Testis (tissue), 2 donors: Measurements from ENCODE around the gene GPR15LG.

Experiments
- CTCF ChIP-seq, 3 experiments: fragments of 450-650 bp in 2 of 3; fragments of 200-600 bp in 1 of 3; sonication (generic) in 1 of 3; IDR thresholded peaks; one replicate each; pipeline ENCODE4 v1.5.1; 2016 to 2019; ENCODE audit warnings: antibody characterized with exemption in 3 of 3, mild to moderate bottlenecking in 2 of 3, moderate library complexity in 1 of 3
- POLR2A ChIP-seq: fragments of 450-650 bp; IDR thresholded peaks from one replicate; pipeline ENCODE4 v1.6.1; 2017; ENCODE audit warnings: antibody characterized with exemption, mild to moderate bottlenecking, moderate library complexity

- TF ChIP-seq CTCF (IDR thresholded peaks at IDR 0.05) (no peak), POLR2A (no peak)
Measured at GRCh38 chr10:84166620-84167288, 6.8 kb upstream of the GPR15LG start.
